IMR-90 (cell line): Measurements from ENCODE around the gene SLC25A25. TPM values are rescaled to one million over a fixed set of nuclear protein-coding genes. Genes with fewer than 3 reads are reported as not detected.

Experiments used
- ATAC-seq: fragments of 200-7000 bp; cut with Tn5 transposase; 2 replicates; pipeline ENCODE4 v1.9.1; 2020; ENCODE audit warnings: low read depth, mild to moderate bottlenecking, moderate library complexity
- BruUV-seq: library from RNA; stranded (reverse); fragments of 400-500 nt; replicated peaks from 2 replicates; lab custom pipeline; 2021; lab: Mats Ljungman, UMichigan
- CTCF ChIA-PET: fragments of 300-600 bp; formaldehyde crosslinking; extraction: SDS; loops from one replicate; lab custom pipeline; 2021; ENCODE audit warnings: antibody characterized with exemption; lab: Yijun Ruan, JAX
- POLR2A ChIA-PET: fragments of 300-600 bp; sonication (Branson Sonifier 250); formaldehyde crosslinking; loops from one replicate; lab custom pipeline; 2022; ENCODE audit warnings: antibody characterized with exemption; ENCODE audit not compliant: unreplicated experiment; lab: Charles Lee
- DNase-seq: peaks from one replicate; pipeline ENCODE4 v3.0.0; 2013
- H2AFZ ChIP-seq: replicated peaks from 2 replicates; pipeline ENCODE3; 2013; ENCODE audit warnings: low read length, mild to moderate bottlenecking; ENCODE audit not compliant: poor library complexity
- H2AK5ac ChIP-seq: 2 replicates; pipeline ENCODE4 v1.6.1; 2013; ENCODE audit warnings: low read depth, low read length, inconsistent platforms
- H2AK9ac ChIP-seq: replicated peaks from 2 replicates; pipeline ENCODE3; 2013; ENCODE audit warnings: mild to moderate bottlenecking, low read depth, low read length, moderate library complexity; ENCODE audit not compliant: poor library complexity
- H2BK120ac ChIP-seq: 2 replicates; pipeline ENCODE4 v1.6.1; 2013; ENCODE audit warnings: low read depth, low read length, inconsistent platforms
- H2BK15ac ChIP-seq: 3 replicates; pipeline ENCODE4 v1.6.1; 2013; ENCODE audit warnings: low read depth, low read length, inconsistent platforms
- H2BK20ac ChIP-seq: 2 replicates; pipeline ENCODE4 v1.6.1; 2013; ENCODE audit warnings: low read depth, mild to moderate bottlenecking, inconsistent platforms, low read length, moderate library complexity
- H2BK5ac ChIP-seq: 2 replicates; pipeline ENCODE4 v1.6.1; 2013; ENCODE audit warnings: mild to moderate bottlenecking, low read depth, low read length, inconsistent platforms; ENCODE audit not compliant: poor library complexity, severe bottlenecking
- H3K14ac ChIP-seq: replicated peaks from 2 replicates; pipeline ENCODE4 v1.6.1; 2013; ENCODE audit warnings: low read depth, low read length, inconsistent platforms
- H3K18ac ChIP-seq: 2 replicates; pipeline ENCODE4 v1.6.1; 2013; ENCODE audit warnings: low read depth, low read length, control low read depth
- H3K23ac ChIP-seq: 2 replicates; pipeline ENCODE4 v1.6.1; 2013; ENCODE audit warnings: low read depth, low read length, inconsistent platforms
- H3K27ac ChIP-seq: 2 replicates; pipeline ENCODE4 v1.5.1; 2013; ENCODE audit warnings: mild to moderate bottlenecking, control low read depth, low read length; ENCODE audit not compliant: insufficient read depth
- H3K27me3 ChIP-seq: 2 replicates; pipeline ENCODE4 v1.6.1; 2013; ENCODE audit warnings: low read length; ENCODE audit not compliant: control insufficient read depth, insufficient read depth
- H3K36me3 ChIP-seq: 2 replicates; pipeline ENCODE4 v1.6.1; 2013; ENCODE audit warnings: low read length, mixed read lengths; ENCODE audit not compliant: control insufficient read depth, insufficient read depth
- H3K4ac ChIP-seq: 2 replicates; pipeline ENCODE4 v1.6.1; 2013; ENCODE audit warnings: low read depth, low read length, inconsistent platforms
- H3K4me1 ChIP-seq: 2 replicates; pipeline ENCODE4 v1.6.1; 2013; ENCODE audit warnings: low read length, mixed read lengths; ENCODE audit not compliant: control insufficient read depth, insufficient read depth
- H3K4me2 ChIP-seq: 2 replicates; pipeline ENCODE4 v1.6.1; 2013; ENCODE audit warnings: low read depth, mild to moderate bottlenecking, control low read depth, low read length, moderate library complexity
- H3K4me3 ChIP-seq: 2 replicates; pipeline ENCODE4 v1.5.1; 2013; ENCODE audit warnings: low read depth, mild to moderate bottlenecking, control low read depth, low read length, moderate library complexity; ENCODE audit not compliant: insufficient read depth
- H3K56ac ChIP-seq: 2 replicates; pipeline ENCODE4 v1.6.1; 2013; ENCODE audit warnings: low read length, inconsistent platforms; ENCODE audit not compliant: insufficient read depth; ENCODE audit errors: extremely low read depth
- H3K79me1 ChIP-seq, 2 experiments: 2 replicates each; pipeline ENCODE4 v1.6.1; 2013; ENCODE audit warnings: low read length in 2 of 2, inconsistent platforms in 1 of 2, low read depth in 1 of 2
- H3K9ac ChIP-seq: 2 replicates; pipeline ENCODE4 v1.6.1; 2013; ENCODE audit warnings: low read depth, low read length, control low read depth
- H3K9me1 ChIP-seq: 2 replicates; pipeline ENCODE4 v1.6.1; 2013; ENCODE audit warnings: low read length, inconsistent platforms; ENCODE audit not compliant: insufficient read depth
- H3K9me3 ChIP-seq: 2 replicates; pipeline ENCODE4 v1.6.1; 2013; ENCODE audit warnings: low read length; ENCODE audit not compliant: control insufficient read depth, insufficient read depth
- H4K20me1 ChIP-seq: 2 replicates; pipeline ENCODE4 v1.6.1; 2013; ENCODE audit warnings: low read length, inconsistent platforms; ENCODE audit not compliant: insufficient read depth
- H4K5ac ChIP-seq: 2 replicates; pipeline ENCODE4 v1.6.1; 2013; ENCODE audit warnings: mild to moderate bottlenecking, low read depth, low read length, control low read depth
- H4K8ac ChIP-seq, 2 experiments: 2 replicates each; pipeline ENCODE4 v1.6.1; 2013; ENCODE audit warnings: low read depth in 2 of 2, low read length in 2 of 2, control low read depth in 1 of 2, inconsistent platforms in 1 of 2
- H4K91ac ChIP-seq: 2 replicates; pipeline ENCODE4 v1.6.1; 2013; ENCODE audit warnings: low read depth, low read length, inconsistent platforms; ENCODE audit not compliant: insufficient read depth
- BHLHE40 ChIP-seq: fragments of 150-350 bp; IDR thresholded peaks from 2 replicates; pipeline ENCODE4 v1.6.1; 2016; ENCODE audit warnings: mild to moderate bottlenecking, low read depth, low read length
- CEBPB ChIP-seq: IDR thresholded peaks from 2 replicates; pipeline ENCODE4 v1.6.1; 2012; ENCODE audit warnings: low read depth, low read length, improper control_type of control experiment
- CHD1 ChIP-seq: IDR thresholded peaks from 2 replicates; pipeline ENCODE4 v1.6.1; 2012; ENCODE audit warnings: low read depth, low read length, improper control_type of control experiment
- CTCF ChIP-seq: conservative IDR thresholded peaks from 2 replicates; pipeline ENCODE4 v1.5.1; 2012; ENCODE audit warnings: mild to moderate bottlenecking, low read depth, low read length, improper control_type of control experiment
- ELK1 ChIP-seq: fragments of 150-350 bp; IDR thresholded peaks from 2 replicates; pipeline ENCODE4 v1.6.1; 2016; ENCODE audit warnings: low read depth, mild to moderate bottlenecking, low read length, moderate library complexity, borderline replicate concordance
- FOS ChIP-seq: fragments of 150-350 bp; IDR thresholded peaks from 2 replicates; pipeline ENCODE4 v1.6.1; 2016; ENCODE audit warnings: low read depth, low read length
- MAFK ChIP-seq: IDR thresholded peaks from 2 replicates; pipeline ENCODE4 v1.6.1; 2012; ENCODE audit warnings: low read depth, low read length, improper control_type of control experiment
- MAZ ChIP-seq: IDR thresholded peaks from 2 replicates; pipeline ENCODE4 v1.6.1; 2012; ENCODE audit warnings: low read depth, mild to moderate bottlenecking, low read length, improper control_type of control experiment, moderate library complexity, borderline replicate concordance
- MXI1 ChIP-seq: IDR thresholded peaks from 2 replicates; pipeline ENCODE4 v1.6.1; 2012; ENCODE audit warnings: low read depth, mild to moderate bottlenecking, low read length, moderate library complexity, borderline replicate concordance
- NFE2L2 ChIP-seq: fragments of 150-350 bp; IDR thresholded peaks from 2 replicates; pipeline ENCODE4 v1.6.1; 2016; ENCODE audit warnings: low read depth, mild to moderate bottlenecking, low read length
- POLR2A ChIP-seq: IDR thresholded peaks from 2 replicates; pipeline ENCODE4 v1.6.1; 2012; ENCODE audit warnings: mild to moderate bottlenecking, low read depth, low read length
- RAD21 ChIP-seq: IDR thresholded peaks from 2 replicates; pipeline ENCODE4 v1.6.1; 2012; ENCODE audit warnings: low read length, improper control_type of control experiment
- RCOR1 ChIP-seq: IDR thresholded peaks from 2 replicates; pipeline ENCODE4 v1.6.1; 2012; ENCODE audit warnings: mild to moderate bottlenecking, low read length, improper control_type of control experiment; ENCODE audit not compliant: insufficient replicate concordance
- RFX5 ChIP-seq: IDR thresholded peaks from 2 replicates; pipeline ENCODE4 v1.8.0; 2012; ENCODE audit warnings: low read depth, mild to moderate bottlenecking, low read length, moderate library complexity
- SMC3 ChIP-seq: fragments of 150-350 bp; IDR thresholded peaks from 2 replicates; pipeline ENCODE4 v1.6.1; 2016; ENCODE audit warnings: low read depth, mild to moderate bottlenecking, antibody characterized with exemption, low read length, moderate library complexity
- WGBS, 2 experiments: methylation state at CpG; one replicate each; pipeline versions ENCODE4 v1.1.5 to v1.1.7; 2013; ENCODE audit warnings: missing lambda C conversion rate in 2 of 2; ENCODE audit not compliant: insufficient read length in 1 of 2; ENCODE audit errors: extremely low coverage in 2 of 2; 5-methylcytosine and 5-hydroxymethylcytosine counted together
- dilution Hi-C: fragments of 300-500 bp; cut with HindIII; formaldehyde crosslinking; loops from one replicate; pipeline ENCODE4 v1.14.3; 2018; ENCODE audit warnings: low sequenced_read_pairs; ENCODE audit not compliant: unreplicated experiment
- in situ Hi-C: fragments of 300-500 bp; cut with MboI; formaldehyde crosslinking; loops from 3 replicates; pipeline ENCODE4 v1.14.3; 2019; ENCODE audit warnings: low sequenced_read_pairs, inconsistent platforms, mixed read lengths
- intact Hi-C: fragments of 100-400 bp; cut with micrococcal nuclease; formaldehyde crosslinking; loops from 2 replicates; pipeline ENCODE4 v1.10.0; 2022
- polyA plus RNA-seq, 3 experiments: library from polyadenylated mRNA; depleted of rRNA; stranded (reverse); fragments of >200 nt; gene quantifications; 2 replicates each; pipeline ENCODE4 v1.2.3, GENCODE V29; 2012; ENCODE audit warnings: low replicate concordance in 1 of 3
- total RNA-seq: library from RNA; depleted of rRNA; stranded (reverse); fragments of >200 nt; gene quantifications from 2 replicates; pipeline ENCODE4 v1.2.3, GENCODE V29; 2012
- TF ChIP-seq, protein P1 (sequence below): fragments of 150-350 bp; IDR thresholded peaks from 2 replicates; pipeline ENCODE4 v1.6.1; 2017; ENCODE audit warnings: mild to moderate bottlenecking, antibody characterized with exemption, low read length, low read depth

Gene SLC25A25
- total and polyA plus RNA-seq, 2 of the 4 experiments (the other 2 are of a cell fraction): 14.0 to 17.9 TPM

GRCh38 chr9:128146591-128147120 lies 78.6 kb downstream of the SLC25A25 start:
- Histone ChIP-seq H2BK5ac (no peak overlapping the region), H3K18ac (no peak overlapping the region), H2AK5ac (no peak overlapping the region), H3K27me3 (peaks cover 8% of the 10 kb centered on the region; the same call in 1 of the 2 replicates), H4K91ac (no peak overlapping the region), H3K4me3 (no peak overlapping the region), H3K56ac (no peak overlapping the region), H3K14ac (no peak overlapping the region), H3K4ac (no peak overlapping the region), H3K36me3 (no peaks in the 10 kb centered on the region), H3K4me1 (no peaks in the 10 kb centered on the region), H3K23ac (no peak overlapping the region), H4K20me1 (no peaks in the 10 kb centered on the region; the same call in 1 of the 2 replicates), H3K27ac (no peak overlapping the region), H3K9ac (no peak overlapping the region), H3K9me1 (0 out of 2 replicates have a peak, but pooled peaks cover 2% of the 10 kb centered on the region), H3K79me1 (no peaks in the 10 kb centered on the region), H4K8ac (no peak overlapping the region), H2AK9ac (peak overlapping the region; percentile 24), H2AFZ (no peak overlapping the region), H3K9me3 (no peaks in the 10 kb centered on the region), H2BK20ac (no peak overlapping the region), H2BK120ac (no peak overlapping the region), H4K5ac (no peak overlapping the region), H3K4me2 (no peak overlapping the region), H2BK15ac (no peak overlapping the region)
- no TSS peak for BruUV-seq
- CTCF ChIA-PET: no interaction called here
- in situ Hi-C loops: no loop called here
- dilution Hi-C loops: no loop called here
- WGBS, 2 experiments: 80% methylated on average over 1 of the region's 8 CpGs; no CpG with 5 or more reads in 1 of the 2 experiments
- intact Hi-C loops: no loop called here
- POLR2A ChIA-PET: no interaction called here
- no peak for DNase-seq
- TF ChIP-seq BHLHE40: no peak
- TF ChIP-seq CTCF: no peak
- TF ChIP-seq MAFK: no peak
- no peak for TF ChIP-seq MXI1
- TF ChIP-seq ELK1: no peak
- TF ChIP-seq NFE2L2: no peak
- TF ChIP-seq CHD1: no peak
- TF ChIP-seq POLR2A: no peak
- TF ChIP-seq CEBPB: no peak
- TF ChIP-seq SMC3: no peak
- TF ChIP-seq RAD21: no peak
- TF ChIP-seq RCOR1: no peak
- no peak for TF ChIP-seq RFX5
- TF ChIP-seq, protein P1, sequence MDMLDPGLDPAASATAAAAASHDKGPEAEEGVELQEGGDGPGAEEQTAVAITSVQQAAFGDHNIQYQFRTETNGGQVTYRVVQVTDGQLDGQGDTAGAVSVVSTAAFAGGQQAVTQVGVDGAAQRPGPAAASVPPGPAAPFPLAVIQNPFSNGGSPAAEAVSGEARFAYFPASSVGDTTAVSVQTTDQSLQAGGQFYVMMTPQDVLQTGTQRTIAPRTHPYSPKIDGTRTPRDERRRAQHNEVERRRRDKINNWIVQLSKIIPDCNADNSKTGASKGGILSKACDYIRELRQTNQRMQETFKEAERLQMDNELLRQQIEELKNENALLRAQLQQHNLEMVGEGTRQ: no peak
- TF ChIP-seq MAZ: no peak
- TF ChIP-seq FOS: no peak
- ATAC-seq: no peak
